Esophagus (tissue), 2 donors: Measurements from ENCODE around the gene TSPAN16. TPM values are rescaled to one million over a fixed set of nuclear protein-coding genes. Genes with fewer than 3 reads are reported as not detected.

ENCODE experiments used
- H3K27ac ChIP-seq, 2 donors: one replicate each; pipeline ENCODE4 v1.5.1; 2013; ENCODE audit warnings: low read depth in 2 of 2, mild to moderate bottlenecking in 2 of 2, inconsistent platforms in 1 of 2, low read length in 1 of 2, moderate library complexity in 1 of 2
- H3K27me3 ChIP-seq, 2 donors: one replicate each; pipeline ENCODE4 v1.6.1; 2013; ENCODE audit warnings: low read length in 2 of 2, control low read depth in 1 of 2, mild to moderate bottlenecking in 1 of 2; ENCODE audit not compliant: insufficient read depth in 2 of 2, control insufficient read depth in 1 of 2
- H3K36me3 ChIP-seq, 2 donors: one replicate each; pipeline ENCODE4 v1.6.1; 2013; ENCODE audit warnings: low read length in 1 of 2; ENCODE audit not compliant: control insufficient read depth in 2 of 2, insufficient read depth in 2 of 2
- H3K4me1 ChIP-seq, 2 donors: one replicate each; pipeline ENCODE4 v1.6.1; 2013; ENCODE audit warnings: low read length in 1 of 2; ENCODE audit not compliant: control insufficient read depth in 2 of 2, insufficient read depth in 2 of 2
- H3K4me3 ChIP-seq, 2 donors: one replicate each; pipeline ENCODE4 v1.5.1; 2013; ENCODE audit warnings: low read length in 2 of 2, mild to moderate bottlenecking in 2 of 2, low read depth in 1 of 2, moderate library complexity in 1 of 2
- H3K9me3 ChIP-seq, 2 donors: one replicate each; pipeline ENCODE4 v1.6.1; 2013; ENCODE audit warnings: mild to moderate bottlenecking in 2 of 2, low read depth in 1 of 2, low read length in 1 of 2, moderate library complexity in 1 of 2; ENCODE audit not compliant: control insufficient read depth in 2 of 2, insufficient read depth in 1 of 2
- WGBS, 2 donors: extraction: QIAGEN DNeasy Blood & Tissue Kit; methylation state at CpG; one replicate each; pipeline ENCODE4 v1.1.7; 2013; 5-methylcytosine and 5-hydroxymethylcytosine counted together
- polyA plus RNA-seq, 2 donors: library from polyadenylated mRNA; stranded (reverse); fragments of 200-250 nt; gene quantifications; one replicate each; pipeline ENCODE4 v1.2.3, GENCODE V29; 2013
- donor health status: healthy with polysubstance abuse.
- donor health status: Bipolar disorder and iron deficiency.

TSPAN16 gene
- not detected for polyA plus RNA-seq

- Histone ChIP-seq H3K4me1 (peaks cover 0 to 2% of the 10 kb centered on the region in 2 donors), H3K9me3 (no peaks in the 10 kb centered on the region), H3K27ac (peak within 1 kb of the TSS in 1 of 2 donors; percentile 27), H3K27me3 (no peaks in the 10 kb centered on the region), H3K36me3 (no peaks in the 10 kb centered on the region), H3K4me3 (no peak within 1 kb of the TSS)
- 79 to 81% methylated on average over 8 of the region's 8 CpGs for WGBS, 2 donors
Measured at GRCh38 chr19:11295665-11296245, at the start of gene TSPAN16. Gene TSPAN16 (plus strand): TSS chr19:11296160. CDS start chr19:11296298, 138 bp downstream.

GRCh38 chr19:11246941-11247340 lies 49.0 kb upstream of the TSPAN16 start:
- WGBS, 2 donors: 90 to 91% methylated on average over 11 of the region's 11 CpGs
- Histone ChIP-seq H3K27ac (no peak overlapping the region), H3K36me3 (peaks cover 6 to 36% of the 10 kb centered on the region in 2 donors)

GRCh38 chr19:11247391-11247790 lies 48.6 kb upstream of the TSPAN16 start:
- peaks cover 2 to 4% of the 10 kb centered on the region in 2 donors for H3K4me1 ChIP-seq
- WGBS, 2 donors: 61 to 62% methylated on average over 10 of the region's 10 CpGs
- no peaks in the 10 kb centered on the region for H3K27me3 ChIP-seq
- H3K9me3 ChIP-seq: peaks cover 0 to 3% of the 10 kb centered on the region in 2 donors
- peak overlapping the region in 1 of 2 donors; percentile 51 for H3K27ac ChIP-seq
- no peak overlapping the region for H3K4me3 ChIP-seq
- H3K36me3 ChIP-seq: peaks cover 6 to 40% of the 10 kb centered on the region in 2 donors

More at GRCh38 chr19:11246941-11247340, 49.0 kb upstream of the TSPAN16 start:
- Histone ChIP-seq H3K9me3 (peaks cover 0 to 3% of the 10 kb centered on the region in 2 donors), H3K4me3 (no peak overlapping the region), H3K4me1 (peaks cover 2 to 4% of the 10 kb centered on the region in 2 donors), H3K27me3 (no peaks in the 10 kb centered on the region)

GRCh38 chr19:11247934-11248333 lies 48.0 kb upstream of the TSPAN16 start:
- Histone ChIP-seq H3K4me1 (peaks cover 2 to 4% of the 10 kb centered on the region in 2 donors), H3K27ac (peak overlapping the region; percentile 27 to 51), H3K27me3 (no peaks in the 10 kb centered on the region), H3K9me3 (peaks cover 0 to 2% of the 10 kb centered on the region in 2 donors), H3K4me3 (no peak overlapping the region), H3K36me3 (peaks cover 6 to 40% of the 10 kb centered on the region in 2 donors)
- WGBS, 2 donors: 81 to 83% methylated on average over 14 of the region's 14 CpGs

- peaks cover 6 to 40% of the 10 kb centered on the region in 2 donors for H3K36me3 ChIP-seq
- H3K4me3 ChIP-seq: no peak overlapping the region
- no peaks in the 10 kb centered on the region for H3K27me3 ChIP-seq
- H3K27ac ChIP-seq: no peak overlapping the region
- H3K4me1 ChIP-seq: peaks cover 0 to 2% of the 10 kb centered on the region in 2 donors
- 95 to 99% methylated on average over 2 of the region's 2 CpGs for WGBS, 2 donors
- H3K9me3 ChIP-seq: no peaks in the 10 kb centered on the region
Measured at GRCh38 chr19:11248852-11249251, 47.1 kb upstream of the TSPAN16 start.

- Histone ChIP-seq H3K9me3 (no peaks in the 10 kb centered on the region), H3K27ac (no peak overlapping the region), H3K4me3 (no peak overlapping the region), H3K27me3 (no peaks in the 10 kb centered on the region), H3K4me1 (peaks cover 0 to 2% of the 10 kb centered on the region in 2 donors), H3K36me3 (peaks cover 6 to 38% of the 10 kb centered on the region in 2 donors)
- 93 to 97% methylated on average over 4 of the region's 4 CpGs for WGBS, 2 donors
Measured at GRCh38 chr19:11251217-11251616, 44.7 kb upstream of the TSPAN16 start.

GRCh38 chr19:11251650-11252314 lies 44.2 kb upstream of the TSPAN16 start:
- Histone ChIP-seq H3K4me1 (peaks cover 0 to 2% of the 10 kb centered on the region in 2 donors), H3K36me3 (peaks cover 6 to 33% of the 10 kb centered on the region in 2 donors), H3K4me3 (no peak overlapping the region), H3K27ac (no peak overlapping the region), H3K9me3 (no peaks in the 10 kb centered on the region), H3K27me3 (no peaks in the 10 kb centered on the region)
- 78 to 84% methylated on average over 11 of the region's 11 CpGs for WGBS, 2 donors

- WGBS, 2 donors: 81 to 82% methylated on average over 19 of the region's 19 CpGs
- H3K4me1 ChIP-seq: no peaks in the 10 kb centered on the region
- no peaks in the 10 kb centered on the region for H3K27me3 ChIP-seq
- H3K4me3 ChIP-seq: no peak overlapping the region
- H3K27ac ChIP-seq: no peak overlapping the region
- peaks cover 6 to 28% of the 10 kb centered on the region in 2 donors for H3K36me3 ChIP-seq
- H3K9me3 ChIP-seq: no peaks in the 10 kb centered on the region
Measured at GRCh38 chr19:11252665-11253355, 43.1 kb upstream of the TSPAN16 start.

GRCh38 chr19:11254666-11255065 lies 41.3 kb upstream of the TSPAN16 start:
- peaks cover 6 to 26% of the 10 kb centered on the region in 2 donors for H3K36me3 ChIP-seq

More at GRCh38 chr19:11254666-11255065, 41.3 kb upstream of the TSPAN16 start:
- Histone ChIP-seq H3K9me3 (no peaks in the 10 kb centered on the region), H3K27ac (no peak overlapping the region), H3K27me3 (no peaks in the 10 kb centered on the region), H3K4me3 (no peak overlapping the region), H3K4me1 (no peaks in the 10 kb centered on the region)
- 92 to 97% methylated on average over 5 of the region's 5 CpGs for WGBS, 2 donors
